ENCODE measurements around the gene OR9G1. TPM values are rescaled to one million over a fixed set of nuclear protein-coding genes. Genes with fewer than 3 reads are reported as not detected.
"Not testable (repeated sequence)": the region's sequence is repeated elsewhere in the genome, so short reads cannot be mapped to it uniquely, and the experiment has no call there.

Gene OR9G1
- total RNA-seq: not detected

GRCh38 chr11:56698795-56699194 is at the start of gene OR9G1:
Gene OR9G1 (plus strand): TSS chr11:56699095. CDS start chr11:56700388, 1,293 bp downstream.
- no peak within 1 kb of the TSS for H3K27ac Mint-ChIP-seq
- ATAC-seq (replicated peaks): no peak
- H3K27me3 Mint-ChIP-seq: no peaks in the 10 kb centered on the region
- peaks cover 26% of the 10 kb centered on the region for H3K9me3 Mint-ChIP-seq
- no peak within 1 kb of the TSS for H3K4me3 Mint-ChIP-seq
- no peaks in the 10 kb centered on the region for H3K4me1 Mint-ChIP-seq
- no peaks in the 10 kb centered on the region for H3K36me3 Mint-ChIP-seq (ENCODE audit: low read depth)

DNA sequence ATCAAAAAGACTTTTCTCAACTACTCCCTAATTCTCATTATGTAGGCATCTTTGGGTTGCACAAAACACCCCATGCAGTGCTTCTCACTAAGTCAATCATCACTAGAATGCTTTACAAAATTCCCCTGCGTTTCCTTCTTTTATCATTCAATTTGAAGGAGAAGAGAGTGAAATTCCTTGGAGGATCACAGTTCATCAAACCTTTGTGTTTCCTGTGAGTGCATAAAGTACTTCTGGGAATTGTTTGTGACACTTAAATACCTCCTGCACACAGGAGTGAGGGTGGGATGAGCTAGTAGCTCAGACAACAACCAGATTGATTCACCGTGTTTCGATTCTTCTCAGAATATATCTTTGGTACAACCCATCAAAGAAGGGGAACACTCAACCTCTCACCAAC is 39.1 kb upstream of the OR9G1 start:
- no peaks in the 10 kb centered on the region for H3K36me3 Mint-ChIP-seq (ENCODE audit: low read depth)
- H3K27me3 Mint-ChIP-seq: no peaks in the 10 kb centered on the region
- H3K9me3 Mint-ChIP-seq: peaks cover 11% of the 10 kb centered on the region
- H3K4me1 Mint-ChIP-seq: no peaks in the 10 kb centered on the region
- H3K4me3 Mint-ChIP-seq: no peak overlapping the region
- H3K27ac Mint-ChIP-seq: no peak overlapping the region
- no peak for ATAC-seq (replicated peaks)

GRCh38 chr11:56663386-56663785 is 35.5 kb upstream of the OR9G1 start, which contains the start of gene OR5AR1:
Gene OR5AR1 (plus strand): TSS chr11:56663686. CDS start chr11:56663686, 0 bp downstream.
- Mint-ChIP-seq H3K27me3 (no peaks in the 10 kb centered on the region), H3K9me3 (peaks cover 11% of the 10 kb centered on the region), H3K27ac (no peak within 1 kb of the TSS), H3K4me3 (no peak within 1 kb of the TSS), H3K4me1 (no peaks in the 10 kb centered on the region), H3K36me3 (ENCODE audit: low read depth) (no peaks in the 10 kb centered on the region)
- no peak for ATAC-seq (replicated peaks)

DNA sequence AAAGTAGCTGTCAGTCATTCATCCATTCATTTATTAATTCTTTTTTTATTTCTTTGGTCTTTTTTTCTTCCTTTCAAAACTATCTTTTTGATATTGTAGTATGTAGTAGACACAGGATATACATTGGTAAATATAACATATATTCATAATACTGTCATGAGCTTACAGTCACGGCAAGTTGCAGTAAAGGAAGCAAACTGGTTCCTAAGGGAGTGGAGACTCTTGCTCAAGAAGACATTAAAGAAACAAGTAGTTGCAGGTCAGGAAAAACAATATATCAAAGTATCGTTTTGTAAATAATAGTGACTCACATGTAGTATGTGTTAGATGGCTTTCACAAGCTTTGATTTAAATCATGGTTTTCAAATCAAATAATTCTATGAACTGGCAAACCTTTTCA is 27.9 kb upstream of the OR9G1 start:
- Mint-ChIP-seq H3K27ac (no peak overlapping the region), H3K4me1 (no peaks in the 10 kb centered on the region), H3K9me3 (peaks cover 11% of the 10 kb centered on the region), H3K36me3 (ENCODE audit: low read depth) (no peaks in the 10 kb centered on the region), H3K27me3 (no peaks in the 10 kb centered on the region), H3K4me3 (no peak overlapping the region)
- no peak for ATAC-seq (replicated peaks)

DNA sequence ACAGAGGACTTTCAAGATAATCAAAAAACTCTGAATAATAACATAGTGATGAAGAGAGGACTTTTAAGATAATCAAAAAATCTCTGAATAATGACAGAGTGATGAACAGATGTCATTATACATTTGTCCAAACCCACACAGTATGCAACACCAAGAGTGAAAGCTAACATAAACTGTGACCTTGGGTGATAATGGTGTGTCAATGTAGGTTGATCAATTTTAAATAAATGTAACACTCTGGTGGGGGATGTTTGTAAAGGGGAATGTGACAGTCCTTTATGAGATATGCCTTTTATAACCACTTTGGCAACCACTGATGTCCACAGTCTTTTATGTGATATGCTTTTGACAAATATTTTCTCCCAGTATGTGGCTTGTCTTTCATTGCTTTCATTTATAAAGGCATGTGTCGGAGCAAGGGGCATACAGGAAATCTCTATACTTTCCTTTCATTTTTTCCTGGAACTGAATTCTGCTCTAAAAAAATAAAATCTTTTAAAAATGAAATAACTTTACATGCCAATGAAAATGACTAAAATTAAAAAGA is 10.3 kb upstream of the OR9G1 start:
- no peak for ATAC-seq (replicated peaks)
- Mint-ChIP-seq H3K4me3 (no peak overlapping the region), H3K27me3 (no peaks in the 10 kb centered on the region), H3K9me3 (peaks cover 11% of the 10 kb centered on the region), H3K4me1 (no peaks in the 10 kb centered on the region), H3K36me3 (ENCODE audit: low read depth) (no peaks in the 10 kb centered on the region), H3K27ac (no peak overlapping the region)

GRCh38 chr11:56691179-56691578 is 7.7 kb upstream of the OR9G1 start:
- peaks cover 11% of the 10 kb centered on the region for H3K9me3 Mint-ChIP-seq
- H3K4me3 Mint-ChIP-seq; H3K4me1 Mint-ChIP-seq; H3K27ac Mint-ChIP-seq; H3K27me3 Mint-ChIP-seq; ATAC-seq (replicated peaks); H3K36me3 Mint-ChIP-seq (ENCODE audit: low read depth): not testable (repeated sequence)

DNA sequence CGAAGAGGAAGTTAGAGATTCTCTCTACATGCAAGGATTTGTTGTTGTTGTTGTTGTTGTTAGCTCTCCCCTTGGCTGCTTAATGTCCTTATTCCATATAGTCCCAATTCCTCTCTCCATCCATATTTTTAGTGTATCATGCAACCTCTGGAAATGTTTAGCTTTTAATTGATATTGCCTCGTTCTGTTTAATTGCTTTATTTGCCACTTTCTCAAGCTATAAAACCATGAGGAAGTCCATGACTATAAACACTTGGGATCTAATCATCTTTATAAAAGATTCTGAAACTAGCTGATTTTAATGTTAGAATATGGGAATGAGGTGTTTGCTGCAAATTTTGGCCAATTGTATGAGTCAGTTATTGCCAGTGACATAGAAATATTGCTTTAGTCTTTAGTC is 5.5 kb upstream of the OR9G1 start:
- no peak for ATAC-seq (replicated peaks)
- Mint-ChIP-seq H3K27me3 (no peaks in the 10 kb centered on the region), H3K36me3 (ENCODE audit: low read depth) (no peaks in the 10 kb centered on the region), H3K9me3 (peaks cover 15% of the 10 kb centered on the region), H3K27ac (no peak overlapping the region), H3K4me1 (no peaks in the 10 kb centered on the region), H3K4me3 (no peak overlapping the region)

GRCh38 chr11:56700242-56700913 is 1.5 kb downstream of the OR9G1 start:
- ATAC-seq (replicated peaks): no peak
- H3K4me1 Mint-ChIP-seq: no peaks in the 10 kb centered on the region
- peaks cover 23% of the 10 kb centered on the region for H3K9me3 Mint-ChIP-seq
- H3K27ac Mint-ChIP-seq: no peak overlapping the region
- no peaks in the 10 kb centered on the region for H3K36me3 Mint-ChIP-seq (ENCODE audit: low read depth)
- H3K4me3 Mint-ChIP-seq: no peak overlapping the region
- H3K27me3 Mint-ChIP-seq: no peaks in the 10 kb centered on the region

DNA sequence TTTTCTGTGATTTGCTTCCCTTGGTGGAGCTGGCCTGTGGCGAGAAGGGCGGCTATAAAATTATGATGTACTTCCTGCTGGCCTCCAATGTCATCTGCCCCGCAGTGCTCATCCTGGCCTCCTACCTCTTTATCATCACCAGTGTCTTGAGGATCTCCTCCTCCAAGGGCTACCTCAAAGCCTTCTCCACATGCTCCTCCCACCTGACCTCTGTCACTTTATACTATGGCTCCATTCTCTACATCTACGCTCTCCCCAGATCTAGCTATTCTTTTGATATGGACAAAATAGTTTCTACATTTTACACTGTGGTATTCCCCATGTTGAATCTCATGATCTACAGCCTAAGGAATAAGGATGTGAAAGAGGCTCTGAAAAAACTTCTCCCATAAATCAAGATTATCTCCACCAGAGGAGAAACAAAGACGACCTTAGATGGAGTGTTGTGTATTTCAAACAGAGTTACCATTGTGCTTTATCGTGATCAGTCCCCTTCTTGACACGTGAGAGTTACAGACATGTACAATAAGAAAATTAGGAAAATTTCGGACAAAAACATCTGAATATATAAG is 2.1 kb downstream of the OR9G1 start:
- Mint-ChIP-seq H3K27me3 (no peaks in the 10 kb centered on the region), H3K4me1 (no peaks in the 10 kb centered on the region), H3K27ac (no peak overlapping the region), H3K36me3 (ENCODE audit: low read depth) (no peaks in the 10 kb centered on the region), H3K4me3 (no peak overlapping the region), H3K9me3 (peaks cover 22% of the 10 kb centered on the region)
- ATAC-seq (replicated peaks): no peak

DNA sequence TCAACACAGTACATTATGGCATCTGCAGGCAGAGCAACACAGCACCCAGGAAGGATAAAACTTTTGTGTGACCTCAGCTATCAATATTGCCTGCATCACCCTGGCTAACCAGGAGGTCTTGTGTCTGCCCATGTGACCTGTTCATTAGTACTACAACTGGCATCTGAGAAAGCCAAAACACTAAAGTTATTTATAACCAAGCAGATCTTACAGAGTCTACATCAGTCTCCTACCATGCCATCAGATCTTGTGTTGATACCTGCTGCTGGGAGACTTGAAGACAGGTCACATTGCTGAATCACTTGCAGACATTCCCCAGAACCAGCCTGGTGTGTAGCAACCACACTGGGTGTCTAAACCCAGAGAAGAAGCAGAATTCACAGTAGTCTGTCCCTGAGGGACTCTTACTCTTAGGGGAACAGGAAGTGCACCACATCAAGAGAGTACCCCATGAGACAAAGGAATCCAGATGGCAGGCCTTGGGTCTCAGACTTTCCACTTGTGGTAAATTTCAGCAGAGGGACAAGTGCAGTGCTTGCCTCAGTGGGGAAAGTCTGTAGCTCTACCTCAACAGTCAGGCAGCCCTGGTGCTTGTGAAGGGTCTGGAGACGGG is 7.0 kb downstream of the OR9G1 start:
- Mint-ChIP-seq H3K36me3 (ENCODE audit: low read depth) (no peaks in the 10 kb centered on the region), H3K4me3 (no peak overlapping the region), H3K4me1 (no peaks in the 10 kb centered on the region), H3K27me3 (no peaks in the 10 kb centered on the region), H3K27ac (no peak overlapping the region), H3K9me3 (peaks cover 3% of the 10 kb centered on the region)
- ATAC-seq (replicated peaks): no peak

- Mint-ChIP-seq H3K27me3 (no peaks in the 10 kb centered on the region), H3K4me3 (no peak overlapping the region), H3K4me1 (no peaks in the 10 kb centered on the region), H3K36me3 (ENCODE audit: low read depth) (no peaks in the 10 kb centered on the region), H3K27ac (no peak overlapping the region), H3K9me3 (no peaks in the 10 kb centered on the region)
- ATAC-seq (replicated peaks): no peak
These were observed 7.6 kb downstream of the OR9G1 start for GRCh38 chr11:56706486-56706885.

- Mint-ChIP-seq H3K27me3 (no peaks in the 10 kb centered on the region), H3K4me1 (no peaks in the 10 kb centered on the region), H3K9me3 (peaks cover 15% of the 10 kb centered on the region), H3K36me3 (ENCODE audit: low read depth) (no peaks in the 10 kb centered on the region), H3K4me3 (no peak overlapping the region), H3K27ac (no peak overlapping the region)
- ATAC-seq (replicated peaks): no peak
These were observed 15.3 kb downstream of the OR9G1 start for GRCh38 chr11:56714206-56714605.

DNA sequence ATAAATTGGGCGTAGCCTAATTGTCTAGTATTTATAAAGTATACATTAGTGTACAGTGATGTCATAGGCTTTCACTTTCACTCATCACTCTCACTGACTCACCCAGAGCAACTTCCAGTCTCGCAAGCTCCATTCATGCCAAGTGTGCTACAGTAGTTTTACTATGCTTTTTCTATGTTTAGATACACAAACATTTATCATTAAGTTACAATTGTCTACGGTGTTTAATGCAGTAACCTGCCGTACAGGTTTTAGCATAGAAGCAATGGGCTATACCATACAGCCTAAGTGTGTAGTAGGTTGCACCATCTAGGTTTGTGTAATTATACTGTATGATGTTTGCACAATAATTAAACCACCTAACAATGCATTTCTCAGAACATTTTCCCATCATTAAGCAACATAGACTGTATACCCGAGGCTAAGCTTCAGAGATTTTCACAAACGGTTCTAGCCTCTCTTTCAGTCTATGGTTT is 17.5 kb downstream of the OR9G1 start:
- H3K27me3 Mint-ChIP-seq: no peaks in the 10 kb centered on the region
- peaks cover 15% of the 10 kb centered on the region for H3K9me3 Mint-ChIP-seq
- H3K4me3 Mint-ChIP-seq: no peak overlapping the region
- H3K27ac Mint-ChIP-seq: no peak overlapping the region
- no peaks in the 10 kb centered on the region for H3K4me1 Mint-ChIP-seq
- no peak for ATAC-seq (replicated peaks)
- no peaks in the 10 kb centered on the region for H3K36me3 Mint-ChIP-seq (ENCODE audit: low read depth)

DNA sequence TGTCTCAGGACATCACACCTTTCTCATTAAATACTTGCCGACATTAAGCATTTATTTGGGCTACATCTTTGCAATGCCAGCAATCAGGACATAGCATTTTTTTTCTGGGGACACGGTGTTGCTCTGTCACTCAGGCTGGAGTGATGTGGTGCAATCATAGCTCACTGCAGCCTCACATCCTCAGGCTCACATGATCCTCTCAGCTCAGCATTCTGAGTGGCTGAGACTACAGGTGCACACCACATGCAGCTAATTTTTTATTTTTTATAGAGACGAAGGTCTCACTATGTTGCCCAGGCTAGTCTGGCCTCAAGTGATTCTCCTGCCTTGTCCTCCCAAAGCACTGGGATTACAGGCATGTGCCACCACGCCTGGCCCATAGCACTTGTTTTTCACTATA is 21.6 kb downstream of the OR9G1 start:
- H3K27ac Mint-ChIP-seq: no peak overlapping the region
- H3K27me3 Mint-ChIP-seq: no peaks in the 10 kb centered on the region
- peaks cover 12% of the 10 kb centered on the region for H3K9me3 Mint-ChIP-seq
- no peaks in the 10 kb centered on the region for H3K36me3 Mint-ChIP-seq (ENCODE audit: low read depth)
- no peak overlapping the region for H3K4me3 Mint-ChIP-seq
- ATAC-seq (replicated peaks): no peak
- no peaks in the 10 kb centered on the region for H3K4me1 Mint-ChIP-seq

DNA sequence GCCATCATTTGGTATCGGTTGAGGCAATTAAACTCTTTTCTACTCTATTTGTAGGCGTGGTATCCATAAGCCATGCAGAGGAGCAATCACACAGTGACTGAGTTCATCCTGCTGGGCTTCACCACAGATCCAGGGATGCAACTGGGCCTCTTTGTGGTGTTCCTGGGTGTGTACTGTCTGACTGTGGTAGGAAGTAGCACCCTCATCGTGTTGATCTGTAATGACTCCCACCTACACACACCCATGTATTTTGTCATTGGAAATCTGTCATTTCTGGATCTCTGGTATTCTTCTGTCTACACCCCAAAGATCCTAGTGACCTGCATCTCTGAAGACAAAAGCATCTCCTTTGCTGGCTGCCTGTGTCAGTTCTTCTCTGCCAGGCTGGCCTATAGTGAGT is 41.2 kb downstream of the OR9G1 start:
- H3K36me3 Mint-ChIP-seq (ENCODE audit: low read depth): no peaks in the 10 kb centered on the region

More for the DNA sequence above, 41.2 kb downstream of the OR9G1 start:
- Mint-ChIP-seq H3K27ac (no peak overlapping the region), H3K4me3 (no peak overlapping the region), H3K9me3 (peaks cover 5% of the 10 kb centered on the region), H3K4me1 (no peaks in the 10 kb centered on the region), H3K27me3 (no peaks in the 10 kb centered on the region)
- ATAC-seq (replicated peaks): no peak

All from activated T-helper 17 cell treated with anti-CD3 and anti-CD28 coated beads, Interleukin-2, amount 50 U/mL, for 72 hours (primary cell).